OCI-M1 (cell line): Measurements from ENCODE around the gene ACTR3.

Source experiments
- DNase-seq: peaks from one replicate; lab custom pipeline; 2025; lab: John Stamatoyannopoulos, UW

ACTR3 gene

GRCh38 chr2:114005110-114005783, 115.4 kb downstream of the ACTR3 start:
- DNase-seq, result no peak

- DNase-seq, result no peak
These were observed 116.6 kb downstream of the ACTR3 start for GRCh38 chr2:114006460-114006859.

- DNase-seq, result no peak
These were observed 117.5 kb downstream of the ACTR3 start for GRCh38 chr2:114007436-114007835.

- no peak for DNase-seq
These were observed 118.8 kb downstream of the ACTR3 start for GRCh38 chr2:114008720-114009119.

GRCh38 chr2:114009205-114009944, 119.5 kb downstream of the ACTR3 start:
- DNase-seq, result no peak

- no peak for DNase-seq
These were observed 120.1 kb downstream of the ACTR3 start for GRCh38 chr2:114010001-114010400.

- peak; percentile 41 for DNase-seq
These were observed 121.8 kb downstream of the ACTR3 start for GRCh38 chr2:114011713-114012112.
